Lower leg skin (tissue), 4 donors: Measurements from ENCODE around the gene ITGB5. TPM values are rescaled to one million over a fixed set of nuclear protein-coding genes. Genes with fewer than 3 reads are reported as not detected.

Experiments
- DNase-seq, 2 donors: peaks; one replicate each; pipeline ENCODE4 v3.0.0-alpha.2; 2019; ENCODE audit warnings: low spot score in 2 of 2
- H3K4me3 ChIP-seq: fragments of 200-600 bp; sonication (generic); 2 replicates; pipeline ENCODE4 v1.5.1; 2017; ENCODE audit warnings: mild to moderate bottlenecking, low read depth; ENCODE audit not compliant: poor library complexity, severe bottlenecking
- CTCF ChIP-seq, 3 donors: fragments of 450-650 bp; IDR thresholded peaks; one replicate each; pipeline ENCODE4 v1.5.1; 2016; ENCODE audit warnings: antibody characterized with exemption in 3 of 3, mild to moderate bottlenecking in 3 of 3, moderate library complexity in 2 of 3
- POLR2A ChIP-seq, 2 donors: fragments of 450-650 bp; IDR thresholded peaks; one replicate each; pipeline ENCODE4 v1.6.1; 2016 to 2017; ENCODE audit warnings: antibody characterized with exemption in 2 of 2, mild to moderate bottlenecking in 1 of 2, moderate library complexity in 1 of 2
- WGBS, 2 donors: methylation state at CpG; one replicate each; pipeline ENCODE4 v1.1.5; 2018; 5-methylcytosine and 5-hydroxymethylcytosine counted together
- intact Hi-C: fragments of 100-400 bp; cut with DNase I; formaldehyde crosslinking; loops from one replicate; pipeline ENCODE4 v1.15.0; 2023; ENCODE audit warnings: low total_unique reads
- total RNA-seq, 4 donors: library from RNA; depleted of rRNA; stranded (reverse); fragments of >200 nt; gene quantifications; one replicate each; pipeline ENCODE4 v1.1.0, GENCODE V29; 2016

The ITGB5 gene
- total RNA-seq = 100 to 1,000 TPM; 210 to 414 (median 286) TPM

DNA sequence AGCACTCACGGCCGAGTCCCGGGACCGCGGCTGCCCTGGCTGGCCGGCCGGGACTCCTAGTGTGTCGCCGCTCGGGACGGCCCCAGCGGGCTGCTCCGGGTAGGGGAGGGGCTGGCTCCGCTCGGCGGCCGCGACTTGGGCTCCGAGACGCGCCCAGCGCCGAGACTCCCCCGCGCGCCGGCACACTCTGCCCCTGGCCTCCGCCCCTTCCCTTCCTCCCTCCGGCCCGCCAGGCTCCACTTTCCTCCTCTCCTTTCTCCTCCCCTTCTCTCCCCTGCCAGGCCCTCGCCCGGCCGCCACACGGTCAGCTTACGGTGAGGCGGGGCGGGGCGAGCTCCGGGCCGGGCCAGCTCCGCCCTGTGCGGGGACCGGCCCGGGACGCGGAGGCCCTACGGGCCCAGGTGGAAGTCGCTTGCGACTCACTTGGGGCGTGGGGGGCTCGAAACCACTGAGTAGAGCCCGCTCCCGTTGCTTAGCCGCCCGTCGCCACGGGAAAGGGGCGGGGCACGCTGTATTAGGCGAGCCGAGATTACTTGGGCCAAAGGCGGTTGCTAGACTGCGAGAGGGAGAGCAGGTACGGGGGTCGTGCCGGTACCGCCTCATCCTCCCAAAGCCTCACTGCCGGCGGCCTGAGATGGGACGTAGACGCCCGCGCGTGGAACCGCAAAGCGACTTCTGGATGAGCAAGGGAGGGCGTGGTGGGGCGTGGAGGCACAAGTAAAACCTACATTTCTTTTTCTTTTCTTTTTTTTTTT is at the start of gene ITGB5:
ITGB5 (minus strand) TSS at position 189 of the 755 bp plus-strand sequence. CDS start 365 bp downstream, outside the sequence.
- 2 to 3% methylated on average over 46 to 49 of the region's 78 CpGs for WGBS, 2 donors
- peak within 1 kb of the TSS; percentile 80 for H3K4me3 ChIP-seq
- TF ChIP-seq POLR2A (IDR thresholded peaks at IDR 0.05) = peak in 1 of 2 donors; percentile 8
- TF ChIP-seq CTCF (IDR thresholded peaks at IDR 0.05) = no peak
- intact Hi-C loops = no loop called here
- peak; percentile 82 to 96 for DNase-seq

- DNase-seq = no peak
- intact Hi-C loops = no loop called here
- TF ChIP-seq CTCF (IDR thresholded peaks at IDR 0.05) (no peak), POLR2A (IDR thresholded peaks at IDR 0.05) (no peak)
- H3K4me3 ChIP-seq = no peak overlapping the region
- WGBS, 2 donors = 74 to 79% methylated on average over 5 of the region's 5 CpGs
Measured at GRCh38 chr3:124935794-124936542, 48.8 kb upstream of the ITGB5 start.

DNA sequence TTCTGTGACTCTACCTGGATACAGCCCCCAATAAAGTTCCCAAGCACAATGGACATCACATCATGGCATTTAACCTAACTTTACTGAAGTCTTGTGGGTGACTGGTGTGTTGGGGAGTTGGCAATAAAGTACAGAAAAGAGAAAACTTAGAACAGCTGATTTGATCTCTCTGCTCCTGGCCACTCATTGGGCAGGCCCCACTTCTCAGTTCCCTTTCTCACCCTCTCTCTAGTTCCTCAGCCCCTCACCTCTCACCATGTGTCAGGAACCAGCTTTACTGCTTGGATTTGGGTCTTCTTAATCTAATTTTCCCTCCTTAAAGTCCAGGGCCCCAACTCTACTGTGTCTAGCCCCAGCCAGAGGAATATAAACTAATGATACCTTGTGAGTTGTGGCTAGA is 48.1 kb upstream of the ITGB5 start:
- intact Hi-C loops = no loop called here
- no peak overlapping the region for H3K4me3 ChIP-seq
- DNase-seq = no peak
- TF ChIP-seq POLR2A (IDR thresholded peaks at IDR 0.05) (no peak), CTCF (IDR thresholded peaks at IDR 0.05) (no peak)

DNA sequence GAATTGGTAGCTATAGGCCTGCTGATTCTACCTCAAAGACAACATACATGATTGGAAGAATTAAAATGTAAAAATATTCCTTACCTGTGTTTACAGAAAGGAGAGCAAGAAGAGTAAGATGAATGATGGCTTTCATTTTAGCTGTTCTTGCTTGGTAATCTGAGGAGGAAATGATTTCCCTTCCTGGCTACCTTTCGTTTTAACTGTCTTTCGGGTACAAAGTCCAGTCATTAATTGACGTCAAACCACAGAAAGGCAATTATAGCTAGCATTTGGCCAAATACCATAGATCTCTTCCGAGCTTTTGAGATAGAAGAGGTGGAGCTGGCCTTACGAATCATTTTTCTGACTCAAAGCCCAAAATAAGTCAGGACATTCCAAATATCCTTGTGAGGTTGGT is 47.4 kb upstream of the ITGB5 start, which contains the start of gene MUC13:
MUC13 (minus strand) TSS at position 175 of the 400 bp plus-strand sequence; CDS start at position 136, 39 bp downstream.
- WGBS, 2 donors = 84 to 93% methylated on average over 5 of the region's 5 CpGs
- H3K4me3 ChIP-seq = no peak within 1 kb of the TSS
- TF ChIP-seq POLR2A (IDR thresholded peaks at IDR 0.05) (no peak), CTCF (IDR thresholded peaks at IDR 0.05) (no peak)
- DNase-seq = no peak
- intact Hi-C loops = no loop called here

GRCh38 chr3:124928333-124929202 is 41.4 kb upstream of the ITGB5 start:
- 25 to 29% methylated on average over 4 of the region's 4 CpGs for WGBS, 2 donors
- DNase-seq = peak in 1 of 2 donors; percentile 66
- TF ChIP-seq POLR2A (IDR thresholded peaks at IDR 0.05) (no peak), CTCF (IDR thresholded peaks at IDR 0.05) (no peak)
- no peak overlapping the region for H3K4me3 ChIP-seq
- intact Hi-C loops = loop anchor here (10.0 kb wide), 1 partner anchor 506 kb away; no protein-coding TSS in a partner anchor
